SJSA1 (cell line): ENCODE measurements around the gene MEP1B. TPM values are rescaled to one million over a fixed set of nuclear protein-coding genes. Genes with fewer than 3 reads are reported as not detected.

Source experiments
- DNase-seq, 2 experiments: peaks; one replicate each; pipeline ENCODE4 v3.0.0-alpha.2; 2015 to 2020; ENCODE audit warnings: low spot score in 2 of 2, low read depth in 1 of 2
- H3K27ac ChIP-seq: fragments of 250-450 bp; sonication (Bioruptor Pico); 2 replicates; pipeline ENCODE4 v1.5.1; 2020; ENCODE audit warnings: mild to moderate bottlenecking, moderate library complexity
- H3K27me3 ChIP-seq: fragments of 250-450 bp; sonication (Bioruptor Pico); replicated peaks from 2 replicates; pipeline ENCODE4 v1.5.1; 2020; ENCODE audit warnings: mild to moderate bottlenecking, moderate library complexity
- H3K36me3 ChIP-seq: fragments of 250-450 bp; sonication (Bioruptor Pico); 2 replicates; pipeline ENCODE4 v1.5.1; 2020; ENCODE audit warnings: mild to moderate bottlenecking
- H3K4me1 ChIP-seq: fragments of 250-450 bp; sonication (Bioruptor Pico); replicated peaks from 2 replicates; pipeline ENCODE4 v1.6.1; 2021; ENCODE audit warnings: mild to moderate bottlenecking
- H3K4me3 ChIP-seq: fragments of 250-450 bp; sonication (Bioruptor Pico); 2 replicates; pipeline ENCODE4 v1.5.1; 2020; ENCODE audit warnings: mild to moderate bottlenecking
- H3K9me3 ChIP-seq: fragments of 250-450 bp; sonication (Bioruptor Pico); replicated peaks from 2 replicates; pipeline ENCODE4 v1.5.1; 2020; ENCODE audit warnings: mild to moderate bottlenecking
- total RNA-seq: library from RNA; depleted of rRNA; stranded (reverse); fragments of >200 nt; shearing (Covaris generic); gene quantifications from 2 replicates; pipeline ENCODE4 v1.2.3, GENCODE V29; 2014; rRNA removed

MEP1B gene
- total RNA-seq, 1 experiment from 2014 or later, result not detected

- H3K4me3 ChIP-seq, result no peak overlapping the region
- H3K4me1 ChIP-seq, result no peaks in the 10 kb centered on the region
- H3K27ac ChIP-seq, result no peak overlapping the region
- no peaks in the 10 kb centered on the region for H3K36me3 ChIP-seq
- DNase-seq, result no peak
- no peaks in the 10 kb centered on the region for H3K9me3 ChIP-seq
- no peaks in the 10 kb centered on the region for H3K27me3 ChIP-seq
Observed at GRCh38 chr18:32262092-32262491, 72.3 kb downstream of the MEP1B start.

GRCh38 chr18:32264401-32264800 is 74.6 kb downstream of the MEP1B start:
- no peak for DNase-seq
- Histone ChIP-seq H3K9me3 (no peaks in the 10 kb centered on the region), H3K27ac (no peak overlapping the region), H3K4me3 (no peak overlapping the region), H3K36me3 (no peaks in the 10 kb centered on the region), H3K27me3 (no peaks in the 10 kb centered on the region), H3K4me1 (no peaks in the 10 kb centered on the region)

GRCh38 chr18:32267463-32267862 is 77.6 kb downstream of the MEP1B start:
- H3K27me3 ChIP-seq, result no peaks in the 10 kb centered on the region
- no peaks in the 10 kb centered on the region for H3K4me1 ChIP-seq
- H3K4me3 ChIP-seq, result no peak overlapping the region
- no peak overlapping the region for H3K27ac ChIP-seq
- H3K36me3 ChIP-seq, result no peaks in the 10 kb centered on the region
- H3K9me3 ChIP-seq, result no peaks in the 10 kb centered on the region
- no peak for DNase-seq

Other genes starting within 250 kb of the MEP1B start
- gene TRAPPC8, start 246.9 kb upstream of the MEP1B start, total RNA-seq, result 34.4 and 40.5 TPM in 2 replicates
- not detected in 2 replicates for gene RNF125, start 171.2 kb upstream of the MEP1B start, total RNA-seq
- 33.4 and 56.7 TPM in 2 replicates for gene RNF138, start 98.2 kb upstream of the MEP1B start, total RNA-seq